K562 (cell line): Measurements from ENCODE around the gene ITGB2. TPM values are rescaled to one million over a fixed set of nuclear protein-coding genes. Genes with fewer than 3 reads are reported as not detected.
A peak's percentile ranks its signal among the peaks of the same experiment; 100 is the strongest.

Experiments used
- ATAC-seq: fragments of 200-7000 bp; cut with Tn5 transposase; 3 replicates; pipeline ENCODE4 v1.9.1; 2020; ENCODE audit warnings: moderate library complexity
- BruUV-seq: library from RNA; stranded (reverse); fragments of 400-500 nt; replicated peaks from 2 replicates; lab custom pipeline; 2021; lab: Mats Ljungman, UMichigan
- CTCF ChIA-PET: fragments of 300-600 bp; formaldehyde crosslinking; extraction: SDS; loops from one replicate; lab custom pipeline; 2021; ENCODE audit warnings: low intra/inter-chr PET ratio; lab: Yijun Ruan, JAX
- POLR2A ChIA-PET: fragments of 300-600, 350-650 bp; sonication (Branson Sonifier 250); formaldehyde crosslinking; extraction: SDS; loops from one replicate; lab custom pipeline; 2021; ENCODE audit warnings: antibody characterized with exemption, inconsistent platforms; lab: Yijun Ruan, JAX
- DNase-seq, 4 experiments: peaks; one replicate each; pipeline versions ENCODE4 v3.0.0 to v3.0.0-alpha.2; 2011 to 2018; ENCODE audit warnings: low spot score in 3 of 4, mixed read lengths in 3 of 4; ENCODE audit errors: extremely low read depth in 1 of 4
- FAIRE-seq: peaks from 2 replicates; lab custom pipeline; 2011; peaks lifted over from hg19 to GRCh38; lab: Jason Lieb, UNC
- H2AFZ ChIP-seq: 2 replicates; pipeline ENCODE4 v1.6.0; 2011; ENCODE audit warnings: low read depth, low read length, control low read depth, inconsistent platforms
- H3K27ac ChIP-seq: fragments of 200-600 bp; 3 replicates; pipeline ENCODE4 v1.8.0; 2011; ENCODE audit warnings: low read depth, mild to moderate bottlenecking, control low read depth, inconsistent platforms, low read length, moderate library complexity, mixed read lengths; ENCODE audit errors: extremely low read depth
- H3K27me3 ChIP-seq, 2 experiments: fragments of 300-600 bp in 1 of 2; 2 replicates in 1 of 2; 3 replicates in 1 of 2; pipeline versions ENCODE4 v1.6.0 to v1.8.0; 2011; ENCODE audit warnings: inconsistent platforms in 2 of 2, low read length in 2 of 2, mild to moderate bottlenecking in 1 of 2, mixed read lengths in 1 of 2, moderate library complexity in 1 of 2; ENCODE audit not compliant: control insufficient read depth in 2 of 2, insufficient read depth in 2 of 2
- H3K36me3 ChIP-seq: fragments of 300-600 bp; 3 replicates; pipeline ENCODE4 v1.8.0; 2011; ENCODE audit warnings: mild to moderate bottlenecking, low read length, inconsistent platforms; ENCODE audit not compliant: control insufficient read depth, insufficient read depth
- H3K4me1 ChIP-seq, 2 experiments: fragments of 200-600 bp in 1 of 2; replicated peaks in 1 of 2; 2 replicates in 1 of 2; 3 replicates in 1 of 2; pipeline versions ENCODE4 v1.5.1 to v1.8.0; 2011; ENCODE audit warnings: inconsistent platforms in 2 of 2, low read length in 2 of 2, mild to moderate bottlenecking in 1 of 2, mixed read lengths in 1 of 2, moderate library complexity in 1 of 2; ENCODE audit not compliant: control insufficient read depth in 2 of 2, insufficient read depth in 2 of 2
- H3K4me2 ChIP-seq: 2 replicates; pipeline ENCODE4 v1.6.1; 2011; ENCODE audit warnings: low read length, control low read depth, inconsistent platforms, mixed read lengths; ENCODE audit not compliant: insufficient read depth
- H3K4me3 ChIP-seq: fragments of 200-600 bp; sonication (generic), shearing (Covaris generic); 2 replicates; pipeline ENCODE4 v1.5.1; 2016; ENCODE audit warnings: control low read depth, inconsistent platforms
- H3K79me2 ChIP-seq: fragments of 200-600 bp; 3 replicates; pipeline ENCODE4 v1.8.0; 2011; ENCODE audit warnings: low read length, inconsistent platforms; ENCODE audit not compliant: control insufficient read depth, insufficient read depth
- H3K9ac ChIP-seq, 2 experiments: 2 replicates each; pipeline versions ENCODE4 v1.6.0 to v1.6.1; 2011; ENCODE audit warnings: low read depth in 2 of 2, low read length in 2 of 2, control low read depth in 1 of 2, inconsistent platforms in 1 of 2, mild to moderate bottlenecking in 1 of 2, mixed read lengths in 1 of 2; ENCODE audit not compliant: insufficient read depth in 1 of 2
- H3K9me1 ChIP-seq: one replicate; pipeline ENCODE4 v1.6.0; 2011; ENCODE audit warnings: inconsistent platforms, mild to moderate bottlenecking, low read length, moderate library complexity; ENCODE audit not compliant: control insufficient read depth, insufficient read depth
- H3K9me3 ChIP-seq: replicated peaks from 2 replicates; pipeline ENCODE4 v1.5.1; 2011; ENCODE audit warnings: low read depth, low read length, inconsistent platforms; ENCODE audit not compliant: control insufficient read depth, insufficient read depth
- H4K20me1 ChIP-seq: replicated peaks from 2 replicates; pipeline ENCODE4 v1.6.1; 2011; ENCODE audit warnings: low read length, inconsistent platforms, mixed read lengths; ENCODE audit not compliant: control insufficient read depth, insufficient read depth
- C11orf30 ChIP-seq: fragments of 450-650 bp; IDR thresholded peaks from 2 replicates; pipeline ENCODE4 v1.6.1; 2016; ENCODE audit warnings: low read depth, mild to moderate bottlenecking
- EGR1 ChIP-seq: fragments of 450-650 bp; conservative IDR thresholded peaks from 2 replicates; pipeline ENCODE4 v1.6.1; 2017; ENCODE audit warnings: mild to moderate bottlenecking
- KAT8 ChIP-seq: fragments of 450-650 bp; IDR thresholded peaks from 2 replicates; pipeline ENCODE4 v1.6.1; 2016; ENCODE audit warnings: low read depth, mild to moderate bottlenecking
- MAFF ChIP-seq: IDR thresholded peaks from 2 replicates; pipeline ENCODE4 v1.6.1; 2012; ENCODE audit warnings: low read length, improper control_type of control experiment
- MAFG ChIP-seq: fragments of 450-650 bp; conservative IDR thresholded peaks from 2 replicates; pipeline ENCODE4 v1.6.1; 2016; ENCODE audit warnings: missing genetic modification characterization, missing compliant biosample characterization
- MAFK ChIP-seq: IDR thresholded peaks from 2 replicates; pipeline ENCODE4 v1.6.1; 2011; ENCODE audit warnings: low read length, improper control_type of control experiment
- SIN3B ChIP-seq: fragments of 450-650 bp; IDR thresholded peaks from 2 replicates; pipeline ENCODE4 v1.6.1; 2017; ENCODE audit warnings: low read depth, mild to moderate bottlenecking, moderate library complexity
- ZBTB33 ChIP-seq: sonication (generic); formaldehyde crosslinking; IDR thresholded peaks from 2 replicates; pipeline ENCODE4 v1.8.1; 2023; ENCODE audit warnings: mild to moderate bottlenecking, missing genetic modification reagents
- ZNF316 ChIP-seq: fragments of 450-650 bp; IDR thresholded peaks from 2 replicates; pipeline ENCODE4 v1.6.1; 2016
- WGBS: fragments of 100-300 bp; shearing (Covaris generic); methylation state at CpG from one replicate; pipeline ENCODE4 v1.1.6; 2016; ENCODE audit warnings: low coverage, mixed read lengths; ENCODE audit not compliant: insufficient coverage; ENCODE audit errors: missing lambda C conversion rate; 5-methylcytosine and 5-hydroxymethylcytosine counted together
- in situ Hi-C: fragments of 300-500 bp; cut with MboI; formaldehyde crosslinking; loops from 4 replicates; pipeline ENCODE4 v1.15.0; 2018; ENCODE audit warnings: inconsistent platforms, mixed read lengths
- intact Hi-C: fragments of 100-400 bp; cut with micrococcal nuclease; formaldehyde crosslinking; loops from 2 replicates; pipeline ENCODE4 v1.14.2; 2022
- polyA plus RNA-seq, 8 experiments: library from polyadenylated mRNA; depleted of rRNA in 4 of 8; stranded (reverse) in 5 of 8; unstranded in 3 of 8; fragments of >200 nt; fragmentation: Nextera tagmentation in 2 of 8; fragmentation: Illumina TruSeq in 1 of 8; extraction: Ambion mirVana in 2 of 8; extraction: Trizol in 1 of 8; gene quantifications; 2 replicates each; pipeline versions ENCODE4 v1.2.1 to v1.2.3, GENCODE V29; 2011 to 2014; ENCODE audit warnings: inconsistent platforms in 1 of 8, missing spikeins in 1 of 8
- total RNA-seq, 7 experiments: library from RNA; depleted of rRNA in 6 of 7; stranded (reverse); fragments of >200 nt in 6 of 7; fragmentation: Illumina TruSeq in 2 of 7; extraction: Trizol in 2 of 7; gene quantifications; 2 replicates each; pipeline versions ENCODE4 v1.2.1 to v1.2.3, GENCODE V29; 2011 to 2021; ENCODE audit warnings: low replicate concordance in 1 of 7

The ITGB2 gene
- total and polyA plus RNA-seq, 9 of the 15 experiments (the other 6 are each of a cell fraction or from before 2014, with no cell fraction given), result 0.07 to 1.3 (median 0.51) TPM; not detected in 2

GRCh38 chr21:44909719-44910118 lies 11.0 kb downstream of the ITGB2 start:
- no peaks in the 10 kb centered on the region for H3K9me3 ChIP-seq
- H3K9me1 ChIP-seq, result no peaks in the 10 kb centered on the region
- FAIRE-seq (no peak), ATAC-seq (no peak), DNase-seq (no peak)
- in situ Hi-C loops (no loop called here), intact Hi-C loops (no loop called here)
- peak; percentile 86 for TF ChIP-seq ZNF316
- peak; percentile 83 for TF ChIP-seq MAFG (tag)
- no peak for TF ChIP-seq SIN3B
- no peak for TF ChIP-seq KAT8
- peak; percentile 85 for TF ChIP-seq C11orf30
- peak; percentile 72 for TF ChIP-seq MAFF
- TF ChIP-seq MAFK, result peak; percentile 81
- POLR2A ChIA-PET, result no interaction called here
- peaks cover 29 to 51% of the 10 kb centered on the region in 2 experiments for H3K27me3 ChIP-seq
- 40% methylated on average over 9 of the region's 9 CpGs for WGBS
- no peaks in the 10 kb centered on the region for H3K79me2 ChIP-seq
- no peaks in the 10 kb centered on the region; the same call in none of the 2 replicates for H4K20me1 ChIP-seq
- CTCF ChIA-PET, result no interaction called here
- H3K36me3 ChIP-seq, result no peaks in the 10 kb centered on the region
- BruUV-seq, result no TSS peak
- H3K4me1 ChIP-seq, result peaks cover 9 to 70% of the 10 kb centered on the region in 2 experiments; a peak in 3 of 5 replicates
- H3K4me3 ChIP-seq, result no peak overlapping the region
- no peak overlapping the region for H2AFZ ChIP-seq
- no peak overlapping the region for H3K4me2 ChIP-seq
- H3K27ac ChIP-seq, result no peak overlapping the region
- H3K9ac ChIP-seq, result no peak overlapping the region

- Histone ChIP-seq H4K20me1 (no peaks in the 10 kb centered on the region; the same call in none of the 2 replicates), H3K9me1 (no peaks in the 10 kb centered on the region), H3K36me3 (no peaks in the 10 kb centered on the region), H3K4me1 (peaks cover 9 to 71% of the 10 kb centered on the region in 2 experiments; a peak in 3 of 5 replicates), H2AFZ (no peak overlapping the region), H3K4me3 (no peak overlapping the region), H3K9ac (no peak overlapping the region), H3K9me3 (no peaks in the 10 kb centered on the region; the same call in 1 of the 2 replicates), H3K79me2 (no peaks in the 10 kb centered on the region), H3K27ac (no peak overlapping the region), H3K4me2 (no peak overlapping the region), H3K27me3 (peaks cover 33 to 59% of the 10 kb centered on the region in 2 experiments)
- FAIRE-seq (no peak), ATAC-seq (no peak), DNase-seq (no peak)
- POLR2A ChIA-PET, result interaction anchor here (0.6 to 1.9 kb wide), 2 partner anchors 8 to 229 kb away, joined by 3 to 7 read pairs; no protein-coding TSS in a partner anchor
- 36% methylated on average over 21 of the region's 21 CpGs for WGBS
- intact Hi-C loops (no loop called here), in situ Hi-C loops (no loop called here)
- CTCF ChIA-PET, result interaction anchor here (1.0 to 1.1 kb wide), 2 partner anchors 105 to 109 kb away, joined by 3 read pairs; no protein-coding TSS in a partner anchor
- BruUV-seq, result no TSS peak
- TF ChIP-seq EGR1 (no peak), ZBTB33 (CRISPR knock-in tag) (peak; percentile 62)
These were observed 11.8 kb downstream of the ITGB2 start for GRCh38 chr21:44908908-44909307.
